Measurements from ENCODE around the gene RNASE9.
A peak's percentile ranks its signal among the peaks of the same experiment; 100 is the strongest.

Gene RNASE9

DNA sequence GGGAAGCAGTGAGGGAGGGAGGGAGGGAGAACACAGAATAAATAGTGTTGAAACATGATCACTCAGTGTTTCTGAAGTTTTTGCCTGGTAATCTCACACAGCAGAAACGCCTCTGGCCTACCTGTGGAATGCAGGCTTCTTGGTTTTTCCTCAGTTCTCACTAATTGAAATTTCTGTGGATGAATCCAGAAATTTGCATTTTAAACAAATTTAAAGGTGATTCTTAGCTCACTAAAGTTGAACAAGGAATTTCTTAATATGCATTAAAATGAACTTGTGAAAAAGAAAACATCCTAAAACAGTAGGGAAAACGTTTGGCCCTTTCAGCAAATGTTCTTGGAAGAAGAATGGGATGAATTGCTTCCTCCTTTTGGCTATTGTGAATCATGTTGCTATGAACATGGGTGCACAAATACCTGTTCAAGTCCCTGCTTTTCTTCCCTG lies 1.4 kb downstream of the RNASE9 start:
- no peaks in the 10 kb centered on the region for H3K9me3 ChIP-seq (ENCODE audit: control insufficient read depth, insufficient read depth, low read depth, low read length)
- no peaks in the 10 kb centered on the region for H3K36me3 ChIP-seq (ENCODE audit: control insufficient read depth in 2 of 2, insufficient read depth in 1 of 2, low read length in 2 of 2)
- POLR2A ChIA-PET, result no interaction called here
- H3K27ac ChIP-seq (ENCODE audit: extremely low read depth, low read depth, low read length), result no peak overlapping the region
- no peaks in the 10 kb centered on the region for H3K4me1 ChIP-seq (ENCODE audit: control insufficient read depth, insufficient read depth, low read length)
- TF ChIP-seq SCRT1 (tag by site-specific recombination; IDR thresholded peaks at IDR 0.05; ENCODE audit: borderline replicate concordance) (0 out of 2 replicates have a peak, but pooled peaks have one; percentile 38), ZNF544 (tag by site-specific recombination; IDR thresholded peaks at IDR 0.05) (no peak), SCRT2 (tag by site-specific recombination; IDR thresholded peaks at IDR 0.05) (peak; percentile 77)
- no peak overlapping the region for H3K4me3 ChIP-seq (ENCODE audit: low read depth, low read length)
- CTCF ChIA-PET, result no interaction called here

- POLR2A ChIA-PET, result no interaction called here
- no peaks in the 10 kb centered on the region for H3K4me1 ChIP-seq (ENCODE audit: control insufficient read depth, insufficient read depth, low read length)
- no peaks in the 10 kb centered on the region for H3K36me3 ChIP-seq (ENCODE audit: control insufficient read depth in 2 of 2, insufficient read depth in 1 of 2, low read length in 2 of 2)
- H3K4me3 ChIP-seq (ENCODE audit: low read depth, low read length), result no peak overlapping the region
- CTCF ChIA-PET, result interaction anchor here (0.6 to 0.7 kb wide), 2 partner anchors 11 to 88 kb away, joined by 3 read pairs; partner anchors contain the start of gene PNP
- H3K27ac ChIP-seq (ENCODE audit: extremely low read depth, low read depth, low read length), result no peak overlapping the region
- TF ChIP-seq ZNF16 (tag by site-specific recombination; IDR thresholded peaks at IDR 0.05; ENCODE audit: low read depth) (no peak), ZNF366 (tag by site-specific recombination; conservative IDR thresholded peaks at IDR 0.05) (no peak), ZNF768 (tag by site-specific recombination; IDR thresholded peaks at IDR 0.05) (no peak), ZNF548 (tag by site-specific recombination; IDR thresholded peaks at IDR 0.05) (no peak), ZNF600 (tag by site-specific recombination; IDR thresholded peaks at IDR 0.05) (no peak), ZNF664 (tag by site-specific recombination; IDR thresholded peaks at IDR 0.05) (no peak), KLF7 (tag by site-specific recombination; IDR thresholded peaks at IDR 0.05; ENCODE audit: borderline replicate concordance) (no peak), RBAK (tag by site-specific recombination; IDR thresholded peaks at IDR 0.05) (no peak), ZNF19 (tag by site-specific recombination; IDR thresholded peaks at IDR 0.05; ENCODE audit: low read depth) (no peak), PRDM4 (tag by site-specific recombination; IDR thresholded peaks at IDR 0.05) (no peak), HOXD13 (CRISPR knock-in tag; IDR thresholded peaks at IDR 0.05; ENCODE audit: borderline replicate concordance) (no peak), GLI4 (tag by site-specific recombination; IDR thresholded peaks at IDR 0.05) (no peak), KLF1 (tag by site-specific recombination; IDR thresholded peaks at IDR 0.05) (no peak), ZNF830 (tag by site-specific recombination; IDR thresholded peaks at IDR 0.05; ENCODE audit: low read depth) (no peak)
- TF ChIP-seq, protein P1, sequence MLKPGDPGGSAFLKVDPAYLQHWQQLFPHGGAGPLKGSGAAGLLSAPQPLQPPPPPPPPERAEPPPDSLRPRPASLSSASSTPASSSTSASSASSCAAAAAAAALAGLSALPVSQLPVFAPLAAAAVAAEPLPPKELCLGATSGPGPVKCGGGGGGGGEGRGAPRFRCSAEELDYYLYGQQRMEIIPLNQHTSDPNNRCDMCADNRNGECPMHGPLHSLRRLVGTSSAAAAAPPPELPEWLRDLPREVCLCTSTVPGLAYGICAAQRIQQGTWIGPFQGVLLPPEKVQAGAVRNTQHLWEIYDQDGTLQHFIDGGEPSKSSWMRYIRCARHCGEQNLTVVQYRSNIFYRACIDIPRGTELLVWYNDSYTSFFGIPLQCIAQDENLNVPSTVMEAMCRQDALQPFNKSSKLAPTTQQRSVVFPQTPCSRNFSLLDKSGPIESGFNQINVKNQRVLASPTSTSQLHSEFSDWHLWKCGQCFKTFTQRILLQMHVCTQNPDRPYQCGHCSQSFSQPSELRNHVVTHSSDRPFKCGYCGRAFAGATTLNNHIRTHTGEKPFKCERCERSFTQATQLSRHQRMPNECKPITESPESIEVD (tag by site-specific recombination; IDR thresholded peaks at IDR 0.05), result no peak
- TF ChIP-seq, protein P2, sequence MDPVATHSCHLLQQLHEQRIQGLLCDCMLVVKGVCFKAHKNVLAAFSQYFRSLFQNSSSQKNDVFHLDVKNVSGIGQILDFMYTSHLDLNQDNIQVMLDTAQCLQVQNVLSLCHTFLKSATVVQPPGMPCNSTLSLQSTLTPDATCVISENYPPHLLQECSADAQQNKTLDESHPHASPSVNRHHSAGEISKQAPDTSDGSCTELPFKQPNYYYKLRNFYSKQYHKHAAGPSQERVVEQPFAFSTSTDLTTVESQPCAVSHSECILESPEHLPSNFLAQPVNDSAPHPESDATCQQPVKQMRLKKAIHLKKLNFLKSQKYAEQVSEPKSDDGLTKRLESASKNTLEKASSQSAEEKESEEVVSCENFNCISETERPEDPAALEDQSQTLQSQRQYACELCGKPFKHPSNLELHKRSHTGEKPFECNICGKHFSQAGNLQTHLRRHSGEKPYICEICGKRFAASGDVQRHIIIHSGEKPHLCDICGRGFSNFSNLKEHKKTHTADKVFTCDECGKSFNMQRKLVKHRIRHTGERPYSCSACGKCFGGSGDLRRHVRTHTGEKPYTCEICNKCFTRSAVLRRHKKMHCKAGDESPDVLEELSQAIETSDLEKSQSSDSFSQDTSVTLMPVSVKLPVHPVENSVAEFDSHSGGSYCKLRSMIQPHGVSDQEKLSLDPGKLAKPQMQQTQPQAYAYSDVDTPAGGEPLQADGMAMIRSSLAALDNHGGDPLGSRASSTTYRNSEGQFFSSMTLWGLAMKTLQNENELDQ (tag by site-specific recombination; IDR thresholded peaks at IDR 0.05; ENCODE audit: low read depth), result no peak
- no peaks in the 10 kb centered on the region for H3K9me3 ChIP-seq (ENCODE audit: control insufficient read depth, insufficient read depth, low read depth, low read length)
Measured at GRCh38 chr14:20557212-20557542, 3.7 kb downstream of the RNASE9 start.

All from HEK293 (cell line).